ENCODE measurements around the gene SMYD3. TPM values are rescaled to one million over a fixed set of nuclear protein-coding genes. Genes with fewer than 3 reads are reported as not detected.

The SMYD3 gene
- total and polyA plus RNA-seq, 2 of the 13 experiments (the other 11 are each of a cell fraction or from before 2014, with no cell fraction given): 27.7 to 35.8 TPM

GRCh38 chr1:246503341-246503740 is 3.7 kb downstream of the SMYD3 start:
- POLR2A ChIA-PET: no interaction called here

More at GRCh38 chr1:246503341-246503740, 3.7 kb downstream of the SMYD3 start:
- Histone ChIP-seq H3K9ac (ENCODE audit: insufficient read depth, low read depth, low read length) (no peak overlapping the region), H2AFZ (ENCODE audit: low read length) (no peak overlapping the region), H3K4me2 (ENCODE audit: low read depth, low read length) (no peak overlapping the region), H3K36me3 (replicated peaks in 1 of 2; ENCODE audit: control insufficient read depth in 1 of 2, insufficient read depth in 2 of 2, low read length in 2 of 2) (0 out of 5 replicates have a peak, but pooled peaks cover 0 to 3% of the 10 kb centered on the region in 2 experiments), H3K4me1 (ENCODE audit: insufficient read depth, low read length) (peaks cover 27% of the 10 kb centered on the region), H3K27ac (ENCODE audit: extremely low read length, insufficient read depth, low read length) (no peak overlapping the region), H3K79me2 (ENCODE audit: insufficient read depth, low read length) (peaks cover 7% of the 10 kb centered on the region), H4K20me1 (ENCODE audit: insufficient read depth, low read length) (no peaks in the 10 kb centered on the region), H3K9me3 (ENCODE audit: low read length) (no peaks in the 10 kb centered on the region), H3K27me3 (ENCODE audit: control insufficient read depth in 1 of 2, insufficient read depth in 2 of 2, low read length in 2 of 2) (no peaks in the 10 kb centered on the region), H3K4me3 (replicated peaks in 1 of 3; ENCODE audit: insufficient read depth in 1 of 3, low read depth in 2 of 3, low read length in 3 of 3) (no peak overlapping the region)
- WGBS (ENCODE audit: low lambda C conversion rate): 86% methylated on average over 7 of the region's 7 CpGs
- ATAC-seq (no peak), FAIRE-seq (no peak), DNase-seq (ENCODE audit: low spot score) (no peak)
- BruUV-seq (replicated peaks): no TSS peak
- CTCF ChIA-PET (ENCODE audit: low intra/inter-chr PET ratio, low total read pairs): no interaction called here
- intact Hi-C loops (cut with micrococcal nuclease; ENCODE audit: unreplicated experiment): no loop called here
- in situ Hi-C loops (cut with HindIII; ENCODE audit: extremely low pct_ligation_motif_present, low pct_unique_long_range_greater_than_20kb): no loop called here
- no peak for TF ChIP-seq GATA4 (IDR thresholded peaks at IDR 0.05; ENCODE audit: borderline replicate concordance, low read depth)
- no peak for TF ChIP-seq SSRP1 (CRISPR knock-in tag; IDR thresholded peaks at IDR 0.05)
- no peak for TF ChIP-seq ZNF747 (CRISPR knock-in tag; IDR thresholded peaks at IDR 0.05; ENCODE audit: borderline replicate concordance)
- TF ChIP-seq ZNF333 (CRISPR knock-in tag; IDR thresholded peaks at IDR 0.05; ENCODE audit: borderline replicate concordance): no peak
- no peak for TF ChIP-seq SMC3 (IDR thresholded peaks at IDR 0.05; ENCODE audit: low read length)
- no peak for TF ChIP-seq ZBTB43 (CRISPR knock-in tag; conservative IDR thresholded peaks at IDR 0.05)
- TF ChIP-seq, protein P1, sequence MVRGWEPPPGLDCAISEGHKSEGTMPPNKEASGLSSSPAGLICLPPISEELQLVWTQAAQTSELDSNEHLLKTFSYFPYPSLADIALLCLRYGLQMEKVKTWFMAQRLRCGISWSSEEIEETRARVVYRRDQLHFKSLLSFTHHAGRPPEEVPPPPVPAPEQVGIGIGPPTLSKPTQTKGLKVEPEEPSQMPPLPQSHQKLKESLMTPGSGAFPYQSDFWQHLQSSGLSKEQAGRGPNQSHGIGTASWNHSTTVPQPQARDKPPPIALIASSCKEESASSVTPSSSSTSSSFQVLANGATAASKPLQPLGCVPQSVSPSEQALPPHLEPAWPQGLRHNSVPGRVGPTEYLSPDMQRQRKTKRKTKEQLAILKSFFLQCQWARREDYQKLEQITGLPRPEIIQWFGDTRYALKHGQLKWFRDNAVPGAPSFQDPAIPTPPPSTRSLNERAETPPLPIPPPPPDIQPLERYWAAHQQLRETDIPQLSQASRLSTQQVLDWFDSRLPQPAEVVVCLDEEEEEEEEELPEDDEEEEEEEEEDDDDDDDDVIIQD (CRISPR knock-in tag; IDR thresholded peaks at IDR 0.05; ENCODE audit: low read depth): no peak
- TF ChIP-seq SIN3A (IDR thresholded peaks at IDR 0.05; ENCODE audit: borderline replicate concordance, low read depth, low read length): no peak
- TF ChIP-seq TMF1 (CRISPR knock-in tag; IDR thresholded peaks at IDR 0.05; ENCODE audit: low read depth): no peak
- TF ChIP-seq PRMT3 (CRISPR knock-in tag; IDR thresholded peaks at IDR 0.05; ENCODE audit: borderline replicate concordance, low read depth): no peak
- TF ChIP-seq, protein P2, sequence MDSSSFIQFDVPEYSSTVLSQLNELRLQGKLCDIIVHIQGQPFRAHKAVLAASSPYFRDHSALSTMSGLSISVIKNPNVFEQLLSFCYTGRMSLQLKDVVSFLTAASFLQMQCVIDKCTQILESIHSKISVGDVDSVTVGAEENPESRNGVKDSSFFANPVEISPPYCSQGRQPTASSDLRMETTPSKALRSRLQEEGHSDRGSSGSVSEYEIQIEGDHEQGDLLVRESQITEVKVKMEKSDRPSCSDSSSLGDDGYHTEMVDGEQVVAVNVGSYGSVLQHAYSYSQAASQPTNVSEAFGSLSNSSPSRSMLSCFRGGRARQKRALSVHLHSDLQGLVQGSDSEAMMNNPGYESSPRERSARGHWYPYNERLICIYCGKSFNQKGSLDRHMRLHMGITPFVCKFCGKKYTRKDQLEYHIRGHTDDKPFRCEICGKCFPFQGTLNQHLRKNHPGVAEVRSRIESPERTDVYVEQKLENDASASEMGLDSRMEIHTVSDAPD (CRISPR knock-in tag; IDR thresholded peaks at IDR 0.05): no peak
- TF ChIP-seq ZC3H4 (CRISPR knock-in tag; IDR thresholded peaks at IDR 0.05; ENCODE audit: borderline replicate concordance): no peak
- no peak for TF ChIP-seq ETV5 (CRISPR knock-in tag; IDR thresholded peaks at IDR 0.05; ENCODE audit: borderline replicate concordance)
- TF ChIP-seq HNRNPK (IDR thresholded peaks at IDR 0.05; ENCODE audit: low read depth, low read length, poor library complexity, severe bottlenecking): no peak
- no peak for TF ChIP-seq SNRNP70 (IDR thresholded peaks at IDR 0.05; ENCODE audit: low read depth, low read length)
- TF ChIP-seq NFE2L2 (IDR thresholded peaks at IDR 0.05; ENCODE audit: low read length): no peak
- no peak for TF ChIP-seq ZBTB38 (CRISPR knock-in tag; IDR thresholded peaks at IDR 0.05)
